ENCODE results near the gene GSK3B.

Gene GSK3B

GRCh38 chr3:120095979-120096426 lies 1.8 kb upstream of the GSK3B start:
- no peak for DNase-seq (ENCODE audit: low spot score)

- peak; percentile 82 for DNase-seq (ENCODE audit: low spot score)
These were observed 1.2 kb upstream of the GSK3B start for GRCh38 chr3:120095226-120095978.

- DNase-seq (ENCODE audit: low spot score): peak; percentile 96
These were observed 554 bp upstream of the GSK3B start for GRCh38 chr3:120094776-120095225.

GRCh38 chr3:120093119-120093910 lies 932 bp downstream of the GSK3B start:
- no peak for DNase-seq (ENCODE audit: low spot score)

GRCh38 chr3:120092474-120092873 lies 1.8 kb downstream of the GSK3B start:
- no peak for DNase-seq (ENCODE audit: low spot score)

GRCh38 chr3:120090422-120090821 lies 3.8 kb downstream of the GSK3B start:
- no peak for DNase-seq (ENCODE audit: low spot score)

GRCh38 chr3:120089089-120089488 lies 5.2 kb downstream of the GSK3B start:
- no peak for DNase-seq (ENCODE audit: low spot score)

- no peak for DNase-seq (ENCODE audit: low spot score)
These were observed 5.6 kb downstream of the GSK3B start for GRCh38 chr3:120088622-120089021.

- DNase-seq (ENCODE audit: low spot score): no peak
These were observed 12.5 kb downstream of the GSK3B start for GRCh38 chr3:120081719-120082118.

GRCh38 chr3:120080836-120081235 lies 13.4 kb downstream of the GSK3B start:
- no peak for DNase-seq (ENCODE audit: low spot score)

- DNase-seq (ENCODE audit: low spot score): no peak
These were observed 16.5 kb downstream of the GSK3B start for GRCh38 chr3:120077731-120078130.

GRCh38 chr3:120072867-120073525 lies 21.3 kb downstream of the GSK3B start:
- no peak for DNase-seq (ENCODE audit: low spot score)

GRCh38 chr3:120071259-120071658 lies 23.0 kb downstream of the GSK3B start:
- DNase-seq (ENCODE audit: low spot score): no peak

- no peak for DNase-seq (ENCODE audit: low spot score)
These were observed 23.8 kb downstream of the GSK3B start for GRCh38 chr3:120070263-120070981.

- no peak for DNase-seq (ENCODE audit: low spot score)
These were observed 27.2 kb downstream of the GSK3B start for GRCh38 chr3:120067083-120067482.

- DNase-seq (ENCODE audit: low spot score): no peak
These were observed 27.6 kb downstream of the GSK3B start for GRCh38 chr3:120066634-120067033.

- DNase-seq (ENCODE audit: low spot score): no peak
These were observed 29.6 kb downstream of the GSK3B start for GRCh38 chr3:120064641-120065040.

GRCh38 chr3:120062474-120062873 lies 31.8 kb downstream of the GSK3B start:
- no peak for DNase-seq (ENCODE audit: low spot score)

GRCh38 chr3:120059081-120059864 lies 35.0 kb downstream of the GSK3B start:
- no peak for DNase-seq (ENCODE audit: low spot score)

GRCh38 chr3:120057626-120058025 lies 36.6 kb downstream of the GSK3B start:
- no peak for DNase-seq (ENCODE audit: low spot score)

GRCh38 chr3:120057029-120057428 lies 37.2 kb downstream of the GSK3B start:
- DNase-seq (ENCODE audit: low spot score): no peak
